Heart left ventricle (tissue), 13 donors: Measurements from ENCODE around the gene ZNF419.

Experiments used
- CTCF ChIP-seq, 12 donors: fragments of 200-600 bp; sonication (generic) in 4 of 12; IDR thresholded peaks; one replicate each; pipeline versions ENCODE4 v1.5.0 to v1.8.0; 2018 to 2022; ENCODE audit warnings: antibody characterized with exemption in 12 of 12, mild to moderate bottlenecking in 5 of 12
- POLR2A ChIP-seq, 2 donors: fragments of 450-650 bp; IDR thresholded peaks; one replicate each; pipeline ENCODE4 v1.6.1; 2017; ENCODE audit warnings: antibody characterized with exemption in 2 of 2, mild to moderate bottlenecking in 2 of 2, moderate library complexity in 2 of 2
- donor health status: ischemic (EF 13 %, LVEDD 7.1; RV severe dilation, severe dysfunction).
- donor health status: DM: no; HTN: yes; CAD: no.
- donor health status: DM: no; HTN: no; CAD: no.
- donor health status: ischemic (EF 25% LVEDD 6.9; RV normal size, moderate dysfunction).
- donor health status: ischemic (EF 25% LVEDD 5.7; RV mildly dilated, moderate dysfunction).
- donor health status: ischemic (EF 35%, LVEDD 5.7; RV mildly dilated, moderate dysfunction).
- donor health status: nonischemic (EF 11% LVEDD 7.7; RV severe dilation, severe dysfunction).
- donor health status: DM: yes; HTN: yes; CAD: no.
- donor health status: PGD.
- donor health status: ischemic (EF 29% LVEDD 5.4; RV normal size, mild dysfunction).
- donor health status: nonischemic (EF 23%, LVEDD 6.1; RV moderate dilation, normal function).

DNA sequence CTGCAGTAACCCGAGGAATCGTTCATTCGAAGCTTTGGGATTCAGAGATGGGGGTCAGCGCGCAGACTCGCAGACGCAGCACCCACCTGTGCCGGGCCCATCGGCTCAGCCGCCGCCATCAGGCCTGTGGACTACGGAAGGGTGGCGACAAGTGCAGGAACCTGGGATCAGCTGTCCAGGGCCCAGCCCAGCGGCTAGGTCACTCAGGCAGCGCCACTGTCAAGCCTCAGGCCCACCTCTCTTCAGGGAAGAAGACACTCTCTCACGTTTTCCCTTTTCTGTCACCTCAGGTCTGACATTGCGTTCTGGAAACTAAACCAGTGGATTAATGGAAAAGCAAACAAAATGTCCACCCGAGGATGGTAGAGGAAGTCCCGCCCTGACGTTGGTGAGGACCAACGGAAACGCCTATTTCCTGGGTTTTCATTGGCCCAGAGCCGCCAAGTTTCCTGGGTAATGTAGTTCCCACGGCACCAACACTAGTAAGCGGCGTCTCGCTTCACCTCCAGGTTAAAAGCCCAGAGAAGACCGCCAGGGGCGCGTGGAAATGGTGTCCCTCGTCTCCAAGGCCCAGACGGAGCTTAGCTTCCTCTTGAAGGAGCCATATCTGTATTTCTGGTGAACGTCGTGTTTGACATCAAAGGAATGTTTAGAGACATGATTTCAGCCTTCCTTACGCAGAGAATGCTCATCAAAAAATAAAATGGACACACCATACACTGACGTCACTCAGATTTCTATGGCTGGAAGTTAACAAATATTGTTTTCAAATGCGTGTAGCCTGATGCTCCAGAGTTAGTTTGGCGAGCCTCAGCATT is 10.2 kb upstream of the ZNF419 start, which contains the start of gene ZNF772:
- TF ChIP-seq CTCF (IDR thresholded peaks at IDR 0.05) (peak; percentile 5 to 93 (median 68)), POLR2A (IDR thresholded peaks at IDR 0.05) (no peak)
